GM19099 (cell line): Measurements from ENCODE around the gene RGS3.

ENCODE experiments used
- POLR2A ChIP-seq: IDR thresholded peaks from 3 replicates; pipeline ENCODE4 v1.6.1; 2011; ENCODE audit warnings: low read depth; ENCODE audit not compliant: insufficient read length; ENCODE audit errors: extremely low read depth

Gene RGS3

DNA sequence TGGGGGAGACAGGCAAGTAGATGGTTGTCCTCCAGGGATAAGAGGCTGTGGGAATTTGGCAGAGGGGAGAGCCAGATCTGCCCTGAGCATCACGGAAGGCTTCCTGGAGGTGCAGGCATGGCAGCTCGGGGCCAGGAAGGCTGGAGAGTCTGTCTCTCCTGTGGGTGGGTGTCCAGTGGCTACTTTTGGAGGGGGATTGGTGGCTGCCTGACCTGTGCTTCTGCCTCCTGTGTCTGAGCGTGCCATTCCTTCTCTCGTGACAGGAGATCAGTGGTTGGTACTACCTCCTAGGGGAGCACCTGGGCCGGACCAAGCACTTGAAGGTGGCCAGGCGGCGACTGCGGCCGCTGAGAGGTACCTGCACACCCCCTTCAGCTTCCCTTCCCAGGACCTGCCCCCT is 33.5 kb downstream of the RGS3 start:
- TF ChIP-seq POLR2A: no peak

DNA sequence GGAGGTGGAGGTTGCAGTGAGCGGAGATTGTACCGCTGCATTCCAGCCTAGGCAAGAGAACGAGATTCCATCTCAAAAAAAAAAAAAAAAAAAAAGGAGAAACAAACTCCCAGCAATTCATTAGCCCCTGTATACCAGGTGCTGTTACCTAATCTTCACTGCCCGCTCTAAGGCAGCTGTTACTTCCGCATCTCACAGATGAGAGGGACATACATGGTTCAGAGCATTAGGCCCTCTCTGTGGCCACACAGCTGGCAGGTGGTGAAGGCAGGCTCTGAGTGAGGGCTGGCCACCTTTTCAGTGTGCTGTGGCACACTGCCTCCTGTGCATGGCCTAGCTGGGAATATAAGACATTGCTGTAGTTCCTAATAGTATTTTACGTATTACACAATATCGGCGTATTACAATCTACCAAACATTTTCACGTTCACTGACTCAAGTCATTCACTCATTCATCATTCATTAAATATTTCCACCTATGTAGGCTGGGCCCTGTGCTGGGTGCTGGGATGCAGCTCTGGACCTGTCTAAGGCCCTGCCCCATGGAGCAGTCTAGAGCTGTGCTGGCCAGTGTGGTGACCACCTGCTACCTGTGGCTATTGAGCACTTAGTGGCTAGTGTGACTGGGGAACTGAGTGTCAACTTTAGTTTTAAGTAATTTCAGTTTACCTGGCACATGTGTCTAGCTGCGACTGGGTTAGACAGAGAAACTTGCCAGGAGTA is 35.8 kb downstream of the RGS3 start:
- no peak for TF ChIP-seq POLR2A

DNA sequence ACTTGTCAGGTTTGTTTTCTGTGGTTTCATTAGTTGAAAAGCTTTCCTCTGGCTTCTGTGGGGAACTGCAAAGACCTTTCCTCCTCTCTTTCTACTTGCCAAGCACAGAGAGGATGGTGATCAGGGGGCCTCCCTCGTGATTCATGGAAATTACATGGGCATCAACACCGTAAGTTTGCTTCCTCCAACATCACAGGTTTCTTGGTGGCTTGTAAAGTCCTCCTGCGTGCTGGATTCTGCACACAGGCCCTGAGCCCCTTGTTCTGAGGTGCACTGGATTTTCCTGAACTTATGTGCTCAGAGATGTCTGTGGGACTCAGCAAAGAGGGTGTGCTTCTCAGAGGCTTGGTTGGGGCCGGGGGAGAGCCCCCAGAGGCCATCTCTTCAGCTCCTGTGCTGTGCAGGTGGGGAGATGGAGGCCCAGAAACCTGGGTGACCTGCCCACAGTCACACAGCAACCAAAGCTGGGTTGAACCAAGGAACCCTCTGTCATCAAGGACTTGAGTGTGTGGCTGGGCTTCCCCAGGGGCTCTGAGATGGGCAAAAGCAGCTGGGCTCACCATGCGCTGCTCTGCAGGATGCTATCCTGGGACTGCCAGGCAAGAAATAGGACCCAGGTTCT is 36.5 kb downstream of the RGS3 start:
- no peak for TF ChIP-seq POLR2A

DNA sequence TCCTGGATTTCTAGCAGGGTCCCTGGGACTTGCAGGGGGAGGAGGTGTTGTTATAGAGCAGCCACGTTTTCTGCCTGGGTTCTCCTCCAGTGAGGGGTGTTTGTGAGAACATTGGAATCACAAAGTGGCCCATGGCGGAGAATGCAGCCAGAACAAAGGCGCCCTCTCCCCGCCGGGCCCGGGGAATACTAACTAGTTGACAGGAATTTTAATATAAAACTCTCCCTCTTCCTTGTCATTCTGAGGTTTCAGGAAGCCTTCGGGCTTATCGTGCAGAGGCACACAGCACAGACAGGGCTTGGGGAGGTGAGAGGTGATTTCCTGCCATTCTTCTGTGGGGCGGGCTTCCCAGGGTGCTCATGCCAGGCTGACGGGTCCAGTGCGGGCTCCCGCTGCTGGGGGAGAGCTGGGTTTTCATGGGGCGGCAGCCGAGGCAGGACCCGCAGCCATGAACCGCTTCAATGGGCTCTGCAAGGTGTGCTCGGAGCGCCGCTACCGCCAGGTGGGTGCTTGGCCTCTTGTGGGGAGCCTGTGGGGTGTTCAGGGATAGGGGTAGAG is 37.7 kb downstream of the RGS3 start:
- TF ChIP-seq POLR2A: no peak

DNA sequence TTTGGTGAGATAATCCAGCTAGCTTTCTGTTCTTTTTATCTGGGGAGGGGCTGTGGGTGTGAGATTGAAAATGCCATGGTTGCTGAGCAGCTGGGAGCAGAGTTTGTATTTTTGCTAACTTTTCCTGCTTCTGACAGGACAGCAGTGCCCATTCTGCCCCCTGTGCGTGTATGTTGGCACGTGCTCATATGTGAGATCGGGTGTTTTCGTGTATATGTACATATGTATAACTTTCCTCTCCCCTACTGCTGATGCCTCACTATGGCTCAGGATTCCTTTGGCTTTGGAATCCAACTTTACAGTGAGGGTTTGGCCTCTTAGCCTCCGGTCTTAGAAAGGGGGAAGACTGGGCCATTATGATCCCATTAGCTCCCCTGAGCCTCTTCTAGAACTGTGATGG is 38.3 kb downstream of the RGS3 start:
- no peak for TF ChIP-seq POLR2A

DNA sequence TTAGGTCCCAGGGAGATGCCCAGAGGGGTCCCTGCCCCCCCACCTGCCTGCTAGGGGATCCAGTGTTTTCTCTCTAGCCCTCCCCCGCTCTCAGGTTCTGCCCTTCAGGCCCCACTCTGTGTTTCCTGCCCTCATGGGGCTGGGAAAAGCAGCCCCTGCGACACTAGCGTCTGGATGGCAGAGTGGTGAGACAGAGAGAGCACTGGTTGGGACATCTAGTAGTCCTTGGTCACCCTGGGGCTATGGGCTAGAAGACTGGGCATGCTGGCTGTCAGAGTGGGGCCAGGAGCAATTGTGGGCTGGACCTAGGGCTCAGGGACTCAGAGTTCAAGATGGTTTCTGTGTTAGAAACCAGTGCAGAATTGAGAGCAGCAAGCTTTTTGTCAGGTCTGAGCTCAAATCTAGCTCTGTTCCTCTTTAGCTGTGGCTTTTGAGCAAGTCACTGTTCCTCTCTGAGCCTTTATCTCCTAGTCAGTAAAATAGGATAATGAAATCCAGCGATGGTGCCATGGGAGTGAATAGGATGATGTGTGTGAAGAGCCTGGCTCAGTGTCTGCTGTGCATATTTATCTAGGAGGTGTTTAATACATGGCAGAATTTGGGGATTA is 39.0 kb downstream of the RGS3 start:
- no peak for TF ChIP-seq POLR2A

DNA sequence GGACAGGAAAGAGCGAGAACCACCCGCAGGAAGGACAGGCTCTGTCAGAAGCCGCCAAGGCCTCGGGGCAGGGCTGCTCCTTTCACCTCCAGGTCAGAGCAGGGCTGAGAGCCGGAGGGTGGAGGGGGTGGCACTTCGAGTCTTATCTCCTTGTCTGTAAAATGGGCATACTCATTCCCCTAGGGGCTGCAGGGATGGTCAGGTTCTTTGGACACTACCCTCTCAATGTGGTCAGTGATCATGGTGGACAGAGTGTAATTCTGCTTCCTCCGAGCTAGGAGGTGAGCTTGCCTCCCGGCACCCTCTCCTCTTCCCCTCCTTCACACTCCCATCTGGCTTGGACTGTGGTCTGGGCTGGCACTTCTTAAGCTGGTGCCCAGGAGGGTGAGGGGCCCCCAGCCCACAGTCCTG is 39.6 kb downstream of the RGS3 start:
- TF ChIP-seq POLR2A: no peak

DNA sequence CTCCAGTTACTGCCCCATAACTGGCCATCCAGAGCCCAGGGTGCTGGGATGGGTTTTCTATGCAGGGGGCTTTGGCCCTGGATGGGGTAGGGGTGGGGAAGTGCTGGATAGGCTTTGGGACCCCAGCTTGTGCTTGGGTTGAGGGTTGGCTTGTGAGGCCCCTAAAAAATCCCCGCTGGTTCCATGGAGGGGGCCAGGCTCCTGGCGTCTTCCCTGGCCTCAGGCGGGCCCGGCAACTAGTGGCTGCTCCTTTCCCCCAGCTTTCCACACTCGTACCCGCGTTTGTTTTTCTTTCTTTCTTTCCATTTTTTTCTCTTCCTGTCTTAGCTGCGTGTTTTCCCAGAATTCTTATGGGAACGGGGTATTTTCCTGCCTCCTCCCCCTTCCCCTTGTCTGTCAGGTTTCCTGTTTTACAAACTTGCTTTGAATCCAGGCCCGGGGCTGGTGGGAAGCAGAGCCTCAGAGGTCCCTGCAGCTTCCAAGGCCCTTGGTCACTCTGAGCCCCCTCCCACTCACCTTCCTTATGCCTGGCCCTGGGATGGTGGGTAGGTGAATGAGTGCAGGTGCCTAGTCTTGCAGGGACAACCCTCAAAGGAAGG is 40.2 kb downstream of the RGS3 start:
- TF ChIP-seq POLR2A: no peak

DNA sequence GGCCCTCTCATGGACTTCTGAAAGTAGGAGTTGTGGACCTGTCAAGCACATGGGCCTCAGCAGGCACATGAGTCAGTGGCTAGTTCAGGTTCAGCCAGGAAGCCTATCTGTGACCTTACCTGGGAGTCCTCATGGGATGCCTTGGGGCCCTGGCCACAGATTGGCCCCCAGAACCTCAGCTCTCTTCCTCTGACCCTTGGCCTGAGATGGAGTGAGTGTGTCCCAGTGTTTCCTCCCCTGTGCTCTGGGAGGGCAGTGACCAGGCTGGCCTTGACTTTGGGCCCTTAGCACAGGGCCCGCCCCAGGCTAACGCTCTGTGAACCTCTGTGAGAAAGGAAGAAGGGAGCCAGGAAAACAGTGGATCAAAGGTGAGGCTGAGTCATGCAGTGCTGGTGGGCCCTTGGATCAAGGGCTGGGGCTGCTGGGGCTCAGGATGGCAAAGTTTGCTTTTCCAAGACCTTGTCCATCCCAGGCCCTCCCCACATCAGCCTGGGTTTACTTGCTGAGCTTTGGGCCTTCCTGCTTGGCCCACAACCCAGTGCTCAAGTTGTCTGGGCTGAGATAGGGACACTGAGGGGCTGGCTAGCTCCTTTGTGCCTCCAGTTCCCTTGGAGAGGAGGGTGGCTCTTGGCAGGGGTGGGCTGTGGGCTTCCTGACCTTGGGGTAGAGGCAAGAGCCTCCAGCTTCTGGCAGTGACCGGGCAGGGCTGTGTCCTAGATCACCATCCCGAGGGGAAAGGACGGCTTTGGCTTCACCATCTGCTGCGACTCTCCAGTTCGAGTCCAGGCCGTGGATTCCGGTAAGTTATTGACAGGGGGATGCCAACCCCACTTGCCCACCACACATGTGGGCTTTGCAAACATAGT is 41.4 kb downstream of the RGS3 start:
- TF ChIP-seq POLR2A: no peak

DNA sequence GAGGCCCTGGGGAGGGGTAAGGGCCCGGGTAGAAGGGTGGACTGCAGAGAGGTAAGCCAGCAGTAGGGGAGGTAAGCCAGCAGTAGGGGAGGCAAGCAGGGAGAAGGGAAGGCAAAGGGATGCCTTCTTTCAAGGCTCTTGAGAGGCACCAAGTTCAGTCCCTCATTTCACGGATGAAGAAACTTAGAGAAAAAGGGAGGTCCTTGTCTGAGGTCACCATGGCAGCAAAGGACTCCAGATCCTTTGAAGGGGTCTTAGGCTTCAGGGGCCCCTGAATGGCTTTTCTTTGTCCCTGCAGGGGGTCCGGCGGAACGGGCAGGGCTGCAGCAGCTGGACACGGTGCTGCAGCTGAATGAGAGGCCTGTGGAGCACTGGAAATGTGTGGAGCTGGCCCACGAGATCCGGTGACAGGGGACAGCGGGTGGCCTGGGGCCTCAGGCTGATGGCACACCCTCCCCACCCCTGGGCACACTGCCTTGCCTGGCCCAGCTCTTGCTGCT is 42.6 kb downstream of the RGS3 start:
- no peak for TF ChIP-seq POLR2A

DNA sequence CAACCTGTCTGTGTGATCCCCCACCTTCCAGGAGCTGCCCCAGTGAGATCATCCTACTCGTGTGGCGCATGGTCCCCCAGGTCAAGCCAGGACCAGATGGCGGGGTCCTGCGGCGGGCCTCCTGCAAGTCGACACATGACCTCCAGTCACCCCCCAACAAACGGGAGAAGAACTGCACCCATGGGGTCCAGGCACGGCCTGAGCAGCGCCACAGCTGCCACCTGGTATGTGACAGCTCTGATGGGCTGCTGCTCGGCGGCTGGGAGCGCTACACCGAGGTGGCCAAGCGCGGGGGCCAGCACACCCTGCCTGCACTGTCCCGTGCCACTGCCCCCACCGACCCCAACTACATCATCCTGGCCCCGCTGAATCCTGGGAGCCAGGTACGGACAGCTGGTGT is 43.7 kb downstream of the RGS3 start:
- no peak for TF ChIP-seq POLR2A

DNA sequence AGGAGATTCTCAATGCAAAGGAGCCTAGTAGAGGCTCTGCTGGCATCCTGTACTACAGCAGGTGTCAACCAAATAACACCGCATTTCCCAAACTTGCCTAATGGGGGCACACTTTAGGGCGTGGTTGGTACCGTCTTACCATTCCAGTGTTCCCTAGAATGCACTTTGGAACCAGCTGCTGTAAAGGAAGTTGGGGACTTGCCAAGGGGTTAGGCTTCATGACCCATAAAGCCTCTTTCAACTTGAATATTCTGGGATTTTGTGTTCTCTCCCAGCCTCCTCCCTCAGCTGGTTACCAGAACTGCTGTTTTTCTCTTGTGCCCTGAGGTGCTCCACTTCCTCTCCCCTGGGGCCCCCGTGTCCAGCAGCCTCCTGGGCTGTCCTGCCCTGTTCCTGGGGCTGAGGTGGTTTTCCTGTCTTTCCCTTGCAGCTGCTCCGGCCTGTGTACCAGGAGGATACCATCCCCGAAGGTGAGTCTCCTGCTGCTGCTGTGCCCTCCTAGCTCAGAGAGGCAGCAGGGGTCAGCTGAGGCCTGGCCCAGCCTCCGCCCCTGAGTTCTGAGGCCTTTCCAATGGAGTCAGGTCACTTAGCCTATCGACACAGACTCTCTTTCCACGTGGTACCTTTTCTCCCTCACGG is 44.7 kb downstream of the RGS3 start:
- no peak for TF ChIP-seq POLR2A

DNA sequence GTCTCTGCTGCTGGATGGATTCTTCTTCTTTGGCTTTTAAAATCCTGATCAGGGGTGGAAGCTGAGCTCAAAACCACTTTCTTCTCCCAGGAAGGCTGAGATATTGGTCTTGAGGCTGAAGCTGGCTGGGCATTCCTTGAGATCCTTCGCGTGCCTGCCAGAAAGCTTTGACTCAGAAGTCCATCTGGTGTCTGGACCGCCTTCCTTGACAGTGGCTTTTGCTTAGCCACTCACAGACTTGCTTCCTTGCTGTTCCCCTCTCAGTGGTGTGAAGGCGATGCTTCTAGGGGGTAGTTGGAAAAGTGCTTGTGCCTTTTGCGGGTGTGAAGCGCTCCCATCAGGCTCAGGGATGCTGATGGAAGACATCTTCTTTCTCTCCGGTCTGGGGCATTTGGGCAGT is 45.9 kb downstream of the RGS3 start:
- TF ChIP-seq POLR2A: no peak

DNA sequence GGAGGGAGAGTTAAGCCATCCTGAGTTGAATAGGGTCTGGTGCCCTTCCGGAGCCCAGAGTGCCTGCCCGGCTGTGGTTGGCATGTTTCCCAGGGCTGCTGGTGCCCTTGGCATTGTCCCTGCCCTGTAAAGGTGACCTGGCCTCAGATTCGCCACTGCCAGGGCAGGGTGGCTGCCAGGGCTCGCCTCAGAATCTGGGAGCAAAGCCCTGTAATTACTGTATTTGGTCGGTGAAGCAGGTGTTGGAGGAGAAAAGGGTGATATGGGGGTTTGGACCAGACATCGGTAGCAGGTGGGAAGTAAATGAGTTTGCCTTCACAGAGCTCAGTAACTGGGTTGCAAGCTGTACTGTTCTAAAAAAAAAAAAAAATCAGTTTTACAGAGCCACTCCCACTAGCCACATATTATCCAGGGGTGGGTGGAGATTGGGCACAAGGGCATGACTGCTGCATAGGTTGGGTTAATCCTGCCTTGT is 47.6 kb downstream of the RGS3 start:
- TF ChIP-seq POLR2A: no peak
